Activated CD4-positive, alpha-beta T cell treated with anti-CD3 and anti-CD28 coated beads, Interleukin-2, amount 10 ng/mL, durations not matched to agents 24 days and 14 days (primary cell): Measurements from ENCODE around the gene SMIM45.
A peak's percentile ranks its signal among the peaks of the same experiment; 100 is the strongest.

Experiments used
- DNase-seq: peaks from one replicate; pipeline ENCODE4 v3.0.0; 2022
- H3K27ac Mint-ChIP-seq: one replicate; pipeline ENCODE4 v1.8.0; 2022; ENCODE audit warnings: mild to moderate bottlenecking, mixed read lengths
- H3K27me3 Mint-ChIP-seq: one replicate; pipeline ENCODE4 v1.8.0; 2022; ENCODE audit warnings: mixed read lengths
- H3K36me3 Mint-ChIP-seq: one replicate; pipeline ENCODE4 v1.8.0; 2022; ENCODE audit warnings: low read depth, mild to moderate bottlenecking, mixed read lengths
- H3K4me1 Mint-ChIP-seq: one replicate; pipeline ENCODE4 v1.8.0; 2021; ENCODE audit warnings: mixed read lengths
- H3K4me3 Mint-ChIP-seq: one replicate; pipeline ENCODE4 v1.8.0; 2022; ENCODE audit warnings: mild to moderate bottlenecking, moderate library complexity, mixed read lengths
- H3K9me3 Mint-ChIP-seq: one replicate; pipeline ENCODE4 v1.8.0; 2021; ENCODE audit warnings: mixed read lengths
- intact Hi-C: fragments of 100-400 bp; cut with micrococcal nuclease; formaldehyde crosslinking; loops from one replicate; pipeline ENCODE4 v1.15.1; 2023

SMIM45 gene

GRCh38 chr22:41951898-41952474 is at the start of gene SMIM45:
SMIM45 (plus strand) TSS chr22:41952150.
- H3K9me3 Mint-ChIP-seq: no peaks in the 10 kb centered on the region
- no peak within 1 kb of the TSS for H3K4me3 Mint-ChIP-seq
- no peaks in the 10 kb centered on the region for H3K27me3 Mint-ChIP-seq
- DNase-seq: no peak
- no peaks in the 10 kb centered on the region for H3K36me3 Mint-ChIP-seq
- intact Hi-C loops: no loop called here
- H3K4me1 Mint-ChIP-seq: peaks cover 21% of the 10 kb centered on the region
- no peak within 1 kb of the TSS for H3K27ac Mint-ChIP-seq

- DNase-seq: no peak
- H3K4me3 Mint-ChIP-seq: no peak overlapping the region
- no peaks in the 10 kb centered on the region for H3K9me3 Mint-ChIP-seq
- H3K27ac Mint-ChIP-seq: no peak overlapping the region
- intact Hi-C loops: no loop called here
- H3K4me1 Mint-ChIP-seq: peaks cover 6% of the 10 kb centered on the region
- no peaks in the 10 kb centered on the region for H3K27me3 Mint-ChIP-seq
- H3K36me3 Mint-ChIP-seq: peaks cover 45% of the 10 kb centered on the region
These were observed 49.0 kb upstream of the SMIM45 start for GRCh38 chr22:41902932-41903421.

GRCh38 chr22:41904450-41905410 is 47.2 kb upstream of the SMIM45 start:
- peaks cover 6% of the 10 kb centered on the region for H3K27me3 Mint-ChIP-seq
- H3K27ac Mint-ChIP-seq: no peak overlapping the region
- intact Hi-C loops: no loop called here
- H3K36me3 Mint-ChIP-seq: peaks cover 38% of the 10 kb centered on the region
- DNase-seq: no peak
- no peak overlapping the region for H3K4me3 Mint-ChIP-seq
- peaks cover 18% of the 10 kb centered on the region for H3K4me1 Mint-ChIP-seq
- no peaks in the 10 kb centered on the region for H3K9me3 Mint-ChIP-seq

- Mint-ChIP-seq H3K27ac (peak overlapping the region; percentile 19), H3K9me3 (no peaks in the 10 kb centered on the region), H3K4me3 (no peak overlapping the region), H3K36me3 (peaks cover 32% of the 10 kb centered on the region), H3K4me1 (peaks cover 18% of the 10 kb centered on the region), H3K27me3 (peaks cover 6% of the 10 kb centered on the region)
- intact Hi-C loops: no loop called here
- DNase-seq: no peak
These were observed 46.3 kb upstream of the SMIM45 start for GRCh38 chr22:41905411-41906202.

- H3K36me3 Mint-ChIP-seq: peaks cover 34% of the 10 kb centered on the region
- H3K27me3 Mint-ChIP-seq: peaks cover 11% of the 10 kb centered on the region
- peak overlapping the region; percentile 20 for H3K27ac Mint-ChIP-seq
- H3K4me3 Mint-ChIP-seq: no peak overlapping the region
- intact Hi-C loops: no loop called here
- peaks cover 23% of the 10 kb centered on the region for H3K4me1 Mint-ChIP-seq
- DNase-seq: no peak
- H3K9me3 Mint-ChIP-seq: no peaks in the 10 kb centered on the region
These were observed 45.1 kb upstream of the SMIM45 start for GRCh38 chr22:41906822-41907221.

- Mint-ChIP-seq H3K9me3 (no peaks in the 10 kb centered on the region), H3K36me3 (peaks cover 30% of the 10 kb centered on the region), H3K4me1 (peaks cover 25% of the 10 kb centered on the region), H3K27me3 (peaks cover 20% of the 10 kb centered on the region), H3K27ac (no peak overlapping the region), H3K4me3 (no peak overlapping the region)
- DNase-seq: no peak
- intact Hi-C loops: no loop called here
These were observed 44.2 kb upstream of the SMIM45 start for GRCh38 chr22:41907436-41908401.

GRCh38 chr22:41908411-41909309 is 43.3 kb upstream of the SMIM45 start:
- peak; percentile 81 for DNase-seq

GRCh38 chr22:41909310-41910049 is 42.5 kb upstream of the SMIM45 start:
- intact Hi-C loops: no loop called here
- DNase-seq: peak; percentile 63
- peaks cover 32% of the 10 kb centered on the region for H3K4me1 Mint-ChIP-seq
- peak overlapping the region; percentile 52 for H3K4me3 Mint-ChIP-seq
- no peak overlapping the region for H3K27ac Mint-ChIP-seq
- peaks cover 28% of the 10 kb centered on the region for H3K27me3 Mint-ChIP-seq
- no peaks in the 10 kb centered on the region for H3K9me3 Mint-ChIP-seq
- peaks cover 28% of the 10 kb centered on the region for H3K36me3 Mint-ChIP-seq

More at GRCh38 chr22:41908411-41909309, 43.3 kb upstream of the SMIM45 start:
- H3K4me1 Mint-ChIP-seq: peaks cover 32% of the 10 kb centered on the region
- peak overlapping the region; percentile 62 for H3K27ac Mint-ChIP-seq
- intact Hi-C loops: no loop called here
- H3K27me3 Mint-ChIP-seq: peaks cover 28% of the 10 kb centered on the region
- H3K36me3 Mint-ChIP-seq: peaks cover 34% of the 10 kb centered on the region
- H3K9me3 Mint-ChIP-seq: no peaks in the 10 kb centered on the region
- H3K4me3 Mint-ChIP-seq: peak overlapping the region; percentile 68

GRCh38 chr22:41910050-41911000 is 41.6 kb upstream of the SMIM45 start:
- Mint-ChIP-seq H3K27me3 (peaks cover 28% of the 10 kb centered on the region), H3K4me3 (peak overlapping the region; percentile 39), H3K36me3 (peaks cover 28% of the 10 kb centered on the region), H3K9me3 (no peaks in the 10 kb centered on the region), H3K27ac (no peak overlapping the region), H3K4me1 (peaks cover 32% of the 10 kb centered on the region)
- intact Hi-C loops: no loop called here
- peak; percentile 76 for DNase-seq

- Mint-ChIP-seq H3K4me3 (peak overlapping the region; percentile 41), H3K36me3 (peaks cover 22% of the 10 kb centered on the region), H3K9me3 (no peaks in the 10 kb centered on the region), H3K27ac (no peak overlapping the region), H3K27me3 (peaks cover 36% of the 10 kb centered on the region), H3K4me1 (peaks cover 36% of the 10 kb centered on the region)
- DNase-seq: peak; percentile 66
- intact Hi-C loops: no loop called here
These were observed 40.8 kb upstream of the SMIM45 start for GRCh38 chr22:41911001-41911611.
